HL-60/S4 (cell line): ENCODE data around the gene SEC14L6.

Experiments
- in situ Hi-C: fragments of 300-500 bp; cut with MboI; formaldehyde crosslinking; loops from 2 replicates; pipeline ENCODE4 v1.14.3; 2022; ENCODE audit warnings: low sequenced_read_pairs

SEC14L6 gene

DNA sequence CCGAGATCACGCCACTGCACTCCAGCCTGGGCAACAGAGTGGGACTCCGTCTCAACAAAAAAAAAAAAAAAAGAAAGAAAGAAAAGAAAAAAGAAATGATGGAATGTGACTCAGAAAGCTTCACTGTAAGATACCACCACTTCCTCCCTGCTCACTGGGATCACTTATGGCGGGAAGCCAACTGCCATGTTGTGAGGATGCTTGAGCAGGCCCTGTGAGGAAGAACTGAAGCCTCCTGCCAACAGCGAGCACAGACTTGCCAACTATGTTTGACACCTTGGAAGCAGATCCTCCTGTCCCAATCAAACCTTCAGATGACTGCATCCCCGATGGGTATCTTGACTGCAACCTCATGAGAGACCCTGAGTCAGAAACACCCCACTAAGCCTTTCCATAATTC is 8.3 kb downstream of the SEC14L6 start:
- in situ Hi-C loops, result no loop called here

DNA sequence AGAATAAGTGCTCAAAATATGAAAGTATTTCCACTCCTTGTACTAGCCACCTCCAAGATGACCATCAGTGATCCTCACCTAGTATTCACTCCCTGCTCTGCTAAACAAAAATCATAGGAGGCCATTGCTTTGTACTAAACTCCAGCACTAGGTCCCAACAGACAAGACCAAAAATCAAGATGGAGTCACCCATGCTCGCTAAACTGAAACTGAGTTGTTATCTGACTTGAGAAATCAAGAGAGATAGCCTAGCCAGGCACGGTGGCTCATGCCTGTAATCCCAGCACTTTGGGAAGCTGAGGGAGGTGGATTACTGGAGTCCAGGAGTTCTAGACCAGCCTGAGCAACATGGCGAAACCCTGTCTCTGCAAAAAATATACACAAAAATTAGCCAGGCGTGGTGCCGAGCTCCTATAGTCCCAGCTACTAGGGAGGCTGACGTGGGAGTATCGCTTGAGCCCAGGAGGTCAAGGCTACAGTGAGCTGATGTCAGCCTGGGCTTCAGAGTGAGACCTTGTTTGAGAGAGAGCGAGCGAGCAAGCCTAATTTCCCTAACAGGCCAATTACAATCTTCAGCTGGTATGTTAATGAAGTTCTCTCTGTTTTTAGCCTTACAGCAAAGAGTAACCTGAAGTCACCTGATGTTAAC is 9.3 kb downstream of the SEC14L6 start:
- in situ Hi-C loops, result no loop called here

DNA sequence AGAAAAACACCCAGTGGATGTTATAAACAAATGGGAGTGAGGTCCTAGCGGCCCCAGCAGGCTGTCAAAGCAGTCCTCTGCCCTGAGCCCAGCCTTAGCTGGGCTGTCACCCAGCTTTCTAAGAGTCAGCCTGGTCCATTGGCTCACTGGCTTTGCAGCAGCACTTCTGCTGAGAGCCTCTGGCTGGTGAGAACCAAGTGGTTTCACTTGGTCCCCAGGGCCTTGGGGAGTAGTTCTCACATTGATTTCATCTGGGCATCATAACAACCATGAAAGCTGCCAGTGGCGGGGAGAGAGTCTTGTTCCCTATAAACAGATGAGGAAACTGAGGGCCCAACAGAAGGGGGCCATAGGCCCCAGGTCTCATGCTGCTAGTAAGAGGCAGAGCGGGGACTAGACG is 11.4 kb downstream of the SEC14L6 start:
- in situ Hi-C loops, result no loop called here

DNA sequence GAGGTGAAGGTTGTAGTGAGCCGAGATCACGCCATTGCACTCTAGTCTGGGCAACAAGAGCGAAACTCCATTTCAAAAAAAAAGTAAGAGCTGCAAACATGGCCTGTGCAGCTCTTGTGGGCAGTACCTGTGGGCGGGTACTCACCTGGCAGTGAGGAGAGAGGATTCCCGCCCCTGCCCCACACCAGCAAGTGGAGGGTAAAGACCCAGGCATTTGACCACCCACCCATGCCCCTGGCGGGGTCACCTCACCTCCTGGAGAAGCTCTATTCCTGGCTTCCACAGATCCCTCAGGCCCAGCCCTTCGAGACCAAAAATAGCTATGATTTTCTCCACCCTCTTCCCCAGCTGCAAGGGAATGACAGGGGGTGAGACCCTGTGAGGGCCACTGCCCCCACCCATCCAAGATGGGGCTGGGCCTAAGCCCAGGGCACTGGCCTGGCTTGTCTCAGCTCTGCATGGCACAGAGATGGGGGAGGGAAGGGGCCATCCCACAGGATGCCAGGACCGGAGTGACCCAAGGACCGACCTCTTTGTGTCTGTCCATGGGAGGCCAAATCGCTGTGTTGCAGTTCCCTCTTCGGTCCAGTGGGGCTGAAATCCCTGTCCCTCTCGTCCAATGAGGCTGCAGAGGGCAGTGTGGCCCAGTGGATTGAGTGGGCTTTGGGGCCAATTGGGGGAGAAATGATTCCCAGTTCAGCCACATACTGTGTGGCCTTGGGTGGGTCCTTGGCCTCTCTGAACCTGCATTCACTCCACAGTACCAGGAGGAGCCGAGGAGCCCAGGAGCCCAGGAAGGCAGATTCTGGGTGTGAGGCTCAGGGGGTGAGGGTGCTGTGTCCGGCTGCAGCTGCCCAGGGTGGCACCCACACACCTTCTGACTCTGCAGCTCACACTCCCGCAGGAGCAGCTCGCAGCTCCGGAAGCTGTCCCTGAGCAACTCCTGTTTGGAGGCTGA is 14.6 kb downstream of the SEC14L6 start:
- in situ Hi-C loops, result no loop called here

DNA sequence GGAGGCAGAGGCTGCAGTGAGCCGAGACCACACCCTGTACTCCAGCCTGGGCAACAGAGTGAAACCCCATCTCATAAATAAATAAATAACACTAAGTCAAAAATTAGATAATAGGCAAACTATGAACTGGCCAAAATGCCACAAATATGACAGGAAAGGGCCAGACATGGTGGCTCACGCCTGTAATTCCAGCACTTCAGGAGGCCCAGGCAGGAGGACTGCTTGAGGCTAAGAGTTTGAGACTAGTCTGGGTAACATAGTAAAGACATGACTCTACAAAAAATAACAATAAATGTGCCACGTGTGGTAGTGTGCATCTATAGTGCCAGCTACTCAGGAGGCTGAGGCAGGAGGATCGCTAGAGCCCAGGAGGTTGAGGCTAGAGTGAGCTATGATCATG is 19.9 kb downstream of the SEC14L6 start:
- in situ Hi-C loops, result no loop called here

DNA sequence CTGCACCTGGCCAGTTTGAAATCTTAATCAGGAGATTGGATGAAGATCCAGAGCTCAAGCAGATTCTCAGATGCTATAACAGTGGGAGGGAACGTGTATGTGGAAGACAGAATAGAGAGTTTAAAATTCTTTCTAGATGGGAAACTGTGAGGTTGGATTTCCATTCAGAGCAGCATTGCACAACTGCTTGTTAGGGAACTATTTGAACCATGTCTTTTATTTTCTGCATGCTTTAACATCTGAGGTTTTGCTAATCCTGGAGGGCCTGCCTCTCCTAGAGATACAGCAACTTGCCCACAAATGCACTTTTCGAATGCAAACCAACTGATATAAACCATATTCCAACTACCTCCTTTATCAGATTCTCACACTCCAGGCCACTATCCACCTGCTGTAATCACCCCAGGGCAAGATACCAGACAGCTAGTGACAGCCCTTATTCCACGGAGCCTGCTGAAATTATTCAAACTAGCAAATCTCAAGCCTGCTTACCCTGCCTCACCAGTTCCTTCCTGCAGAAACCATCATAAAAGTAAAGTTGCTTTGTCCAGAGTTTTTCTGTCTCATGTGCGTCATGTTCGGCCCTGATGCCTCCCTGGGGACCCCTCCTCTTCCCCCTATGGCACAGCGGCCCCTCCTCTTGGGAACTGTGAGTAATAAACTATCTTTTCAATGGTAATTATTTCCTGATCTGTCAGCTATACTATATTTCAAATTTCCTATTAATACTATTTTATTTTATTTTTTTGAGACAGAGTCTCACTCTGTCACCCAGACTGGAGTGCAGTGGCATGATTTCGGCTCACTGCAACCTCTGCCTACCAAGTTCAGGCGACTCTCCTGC is 22.7 kb downstream of the SEC14L6 start:
- in situ Hi-C loops, result no loop called here

DNA sequence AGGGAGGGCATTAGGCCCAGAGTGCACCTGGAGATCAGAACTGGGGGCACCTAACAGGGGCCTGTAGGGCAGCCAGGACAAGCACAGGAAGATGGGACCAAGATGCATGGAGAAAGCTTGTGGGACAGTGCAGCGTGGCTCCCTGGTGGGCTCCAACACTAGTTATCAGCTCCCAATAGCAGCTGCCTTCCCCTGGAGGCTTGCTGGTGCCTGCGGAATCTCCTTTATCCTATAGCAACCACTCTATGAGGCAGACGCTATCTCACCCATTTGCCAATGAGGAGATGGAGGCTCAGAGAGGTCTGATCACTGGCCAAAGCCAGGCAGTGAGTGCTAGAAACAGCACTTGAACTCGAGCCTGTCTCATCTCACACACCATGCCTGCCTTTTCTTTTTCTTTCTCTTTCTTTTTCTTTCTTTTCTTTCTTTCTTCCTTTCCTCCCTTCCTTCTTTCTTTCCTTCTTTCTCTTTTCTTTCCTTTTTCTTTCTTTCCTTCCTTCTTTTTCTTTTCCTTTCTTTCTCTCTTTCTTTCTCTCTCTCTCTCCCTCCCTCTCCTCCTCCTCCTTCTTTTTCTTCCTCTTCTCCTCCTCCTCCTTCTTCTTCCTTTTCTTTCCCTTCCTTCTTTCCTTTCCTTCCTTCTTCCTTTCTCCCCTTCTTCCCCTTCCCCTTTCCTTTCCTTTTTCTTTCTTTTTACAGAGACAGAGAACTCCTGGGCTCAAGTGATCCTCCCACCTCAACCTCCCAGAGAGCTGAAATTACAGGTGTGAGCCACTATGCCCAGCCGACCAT is 25.0 kb downstream of the SEC14L6 start:
- in situ Hi-C loops, result no loop called here

DNA sequence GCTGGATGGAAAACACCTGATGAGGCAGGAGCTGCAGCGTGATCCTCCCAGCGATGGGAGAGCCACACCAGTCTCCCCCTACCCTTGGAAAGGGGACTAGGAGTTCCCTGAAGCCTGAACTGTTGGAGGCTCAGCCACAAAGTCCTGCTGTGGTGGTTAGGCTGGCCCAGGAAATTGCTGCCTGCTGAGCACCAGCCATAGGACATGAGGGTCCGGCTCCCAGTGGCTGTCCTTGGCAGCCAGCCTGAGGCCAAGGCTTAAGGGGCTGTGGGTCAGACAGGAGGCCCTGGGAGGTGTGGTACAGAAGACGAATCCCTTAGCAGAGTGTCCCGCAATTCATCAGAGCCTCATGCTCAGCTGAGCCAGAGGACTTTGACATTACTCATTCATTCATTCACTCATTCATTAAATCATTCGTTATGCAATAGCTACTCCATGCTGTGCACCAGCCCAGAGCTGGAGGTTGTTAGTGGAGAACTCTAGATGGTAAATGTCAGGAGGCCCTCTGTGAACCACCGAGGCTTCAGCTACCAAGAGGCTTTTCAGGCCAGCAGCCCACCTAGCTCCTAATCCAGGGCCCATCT is 26.6 kb downstream of the SEC14L6 start:
- in situ Hi-C loops, result no loop called here

DNA sequence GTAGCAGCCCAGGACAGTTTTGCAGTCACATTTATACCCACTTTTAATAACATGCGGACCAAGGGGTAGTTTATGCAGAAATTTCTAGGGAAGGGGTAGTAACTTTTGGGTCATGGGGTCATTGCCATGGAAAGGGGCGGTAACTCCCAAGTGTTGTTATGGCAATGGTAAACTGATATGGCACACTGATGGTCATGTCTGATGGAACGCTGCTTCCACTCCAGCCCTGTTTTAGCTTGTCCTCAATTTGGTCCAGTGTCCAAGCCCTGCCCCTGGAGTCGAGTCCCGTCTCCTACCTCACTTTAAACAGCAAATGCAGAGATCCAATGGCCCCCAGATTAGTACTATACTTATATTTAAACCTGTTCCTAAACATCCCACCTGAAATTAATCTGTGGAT is 29.8 kb downstream of the SEC14L6 start:
- in situ Hi-C loops, result no loop called here

DNA sequence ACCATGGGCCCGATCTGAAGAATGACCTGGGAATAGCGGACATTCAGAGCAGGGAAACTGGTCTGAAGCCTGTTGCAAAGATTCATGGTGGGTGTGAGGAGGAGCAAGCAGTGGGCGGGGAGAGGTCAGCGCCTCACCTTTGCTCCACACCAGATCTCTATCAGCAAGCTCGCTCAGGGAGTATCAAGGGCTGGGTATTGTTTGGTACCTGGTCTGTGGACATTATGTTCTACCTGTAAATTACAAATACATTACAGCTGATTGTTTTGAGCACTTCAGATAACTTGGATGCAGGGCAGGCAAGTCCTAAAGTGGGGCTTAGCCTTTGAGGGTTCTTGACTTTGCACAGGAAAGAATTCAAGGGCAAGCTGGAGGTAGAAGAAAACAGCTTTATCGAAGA is 30.3 kb downstream of the SEC14L6 start:
- in situ Hi-C loops, result no loop called here

DNA sequence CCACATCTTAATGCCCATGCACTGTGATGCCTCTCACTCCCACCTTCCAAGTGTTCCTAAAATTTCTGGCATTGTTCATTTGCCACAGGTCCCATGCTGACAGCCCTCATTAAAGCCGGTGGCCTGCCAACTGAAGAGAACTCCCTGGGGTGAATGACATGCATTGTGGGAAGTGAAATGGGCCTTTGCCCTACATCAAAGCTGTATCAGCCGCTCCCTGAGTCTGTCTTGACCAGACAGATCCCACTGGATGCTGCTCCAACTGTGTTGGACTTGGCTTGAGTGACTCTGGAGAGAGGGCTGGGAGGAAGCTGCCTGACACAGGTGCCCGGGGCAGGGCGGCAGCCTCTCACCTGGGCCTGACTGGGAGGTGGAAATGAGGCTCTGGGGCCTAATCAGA is 32.3 kb downstream of the SEC14L6 start:
- in situ Hi-C loops, result no loop called here

DNA sequence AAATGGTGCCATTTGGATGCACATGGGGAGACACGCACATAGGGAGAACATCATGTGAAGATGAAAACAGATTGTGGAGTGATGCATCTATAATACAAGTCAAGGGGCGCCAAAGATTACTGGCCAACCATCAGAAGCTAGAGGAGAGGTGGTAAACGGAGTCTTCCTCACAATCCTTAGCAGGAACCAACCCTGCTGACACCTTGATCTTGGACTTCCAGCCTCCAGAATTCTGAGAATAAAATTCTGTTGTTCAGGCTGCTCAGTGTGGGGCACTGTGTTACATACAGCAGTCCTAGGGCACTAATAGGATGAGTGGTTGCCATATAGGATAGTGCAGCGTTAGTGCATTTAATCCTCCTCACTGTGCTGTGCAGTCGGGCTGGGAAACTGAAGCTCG is 33.1 kb downstream of the SEC14L6 start:
- in situ Hi-C loops, result no loop called here

DNA sequence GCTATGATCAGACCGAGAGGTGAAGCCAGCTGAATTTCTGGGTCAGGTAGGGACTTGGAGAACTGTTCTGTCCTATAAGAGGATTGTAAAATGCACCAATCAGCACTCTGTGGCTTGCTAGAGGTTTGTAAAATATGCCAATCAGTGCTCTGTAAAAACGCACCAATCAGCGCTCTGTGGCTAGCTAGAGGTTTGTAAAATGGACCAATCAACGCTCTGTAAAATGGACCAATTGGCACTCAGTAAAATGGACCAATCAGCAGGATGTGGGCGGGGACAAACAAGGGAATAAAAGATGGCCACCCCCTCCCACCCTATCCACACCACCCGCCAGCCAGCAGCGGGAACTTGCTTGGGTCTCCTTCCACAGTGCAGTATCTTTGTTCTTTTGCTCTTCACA is 34.6 kb downstream of the SEC14L6 start:
- in situ Hi-C loops, result no loop called here

DNA sequence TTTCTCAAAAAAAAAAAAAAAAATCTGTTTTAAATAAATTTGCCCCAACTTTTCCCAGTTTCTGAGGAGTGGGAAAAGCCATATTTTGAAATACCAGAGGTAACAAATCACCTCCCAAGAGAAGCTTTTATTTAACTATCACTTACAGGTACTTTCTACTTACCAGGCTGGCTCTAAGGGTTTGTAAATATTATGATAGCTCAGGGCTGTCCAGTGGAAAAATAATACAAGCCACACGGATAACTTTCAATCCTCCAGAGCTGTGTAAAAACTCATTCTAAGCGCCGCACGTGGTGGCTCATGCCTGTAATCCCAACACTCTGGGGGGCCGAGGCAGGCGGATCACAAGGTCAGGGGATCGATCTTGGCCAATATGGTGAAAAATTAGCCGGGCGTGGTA is 35.4 kb downstream of the SEC14L6 start:
- in situ Hi-C loops, result no loop called here

DNA sequence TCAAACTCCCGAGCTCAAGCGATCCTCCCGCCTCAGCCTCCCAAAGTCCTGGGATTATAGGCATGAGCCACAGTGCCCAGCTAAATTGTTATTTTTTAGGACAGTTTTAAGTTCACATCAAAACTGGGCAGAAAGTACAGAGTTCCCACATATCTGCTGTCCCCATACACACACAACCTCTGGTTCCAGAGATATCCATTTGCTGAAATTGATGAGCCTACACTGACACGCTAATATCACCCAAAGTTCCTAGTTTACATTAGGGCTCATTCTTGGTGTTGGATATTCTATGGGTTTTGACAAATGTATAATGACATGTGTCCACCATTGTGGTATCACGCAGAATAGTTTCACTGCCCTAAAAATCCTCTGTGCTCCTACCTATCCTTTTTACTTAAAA is 38.3 kb downstream of the SEC14L6 start:
- in situ Hi-C loops, result no loop called here

DNA sequence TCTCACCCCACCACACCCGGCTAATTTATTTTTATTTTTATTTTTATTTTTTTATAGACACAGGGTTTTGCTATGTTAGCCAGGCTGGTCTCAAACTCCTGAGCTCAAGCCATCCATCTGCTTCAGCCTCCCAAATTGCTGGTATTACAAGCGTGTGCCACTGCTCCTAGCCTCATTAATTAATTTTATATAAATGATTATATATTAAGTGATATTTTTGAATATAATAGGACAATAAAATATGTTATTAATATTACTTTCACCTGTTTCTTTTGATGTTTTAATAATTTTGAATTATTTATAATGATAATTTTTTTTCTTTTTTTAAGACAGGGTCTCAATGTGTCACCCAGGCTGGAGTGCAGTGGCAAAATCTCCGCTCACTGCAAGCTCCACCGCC is 38.9 kb downstream of the SEC14L6 start:
- in situ Hi-C loops, result no loop called here

DNA sequence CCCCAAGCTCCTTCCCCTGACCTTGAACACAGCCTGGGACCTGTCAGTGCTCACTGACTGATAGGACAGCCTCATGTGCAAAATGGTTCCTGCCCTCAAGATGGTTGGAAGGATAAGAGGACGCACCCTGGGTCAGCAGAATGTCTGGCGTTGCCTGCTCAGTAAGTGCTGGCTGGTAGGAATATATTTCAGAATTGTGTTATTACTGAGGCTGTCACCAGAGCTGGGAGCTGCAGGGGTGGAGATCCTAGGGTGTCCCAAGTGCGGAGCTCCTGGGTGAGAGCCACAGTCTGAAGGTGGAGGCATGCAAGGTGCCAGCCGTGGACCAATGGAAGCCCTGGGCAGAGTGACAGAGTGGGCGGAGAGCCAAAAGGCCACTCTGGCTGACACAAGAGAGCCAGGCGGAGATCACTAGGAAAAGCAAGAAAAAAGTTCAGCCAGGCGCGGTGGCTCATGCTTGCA is 40.0 kb downstream of the SEC14L6 start:
- in situ Hi-C loops, result no loop called here

DNA sequence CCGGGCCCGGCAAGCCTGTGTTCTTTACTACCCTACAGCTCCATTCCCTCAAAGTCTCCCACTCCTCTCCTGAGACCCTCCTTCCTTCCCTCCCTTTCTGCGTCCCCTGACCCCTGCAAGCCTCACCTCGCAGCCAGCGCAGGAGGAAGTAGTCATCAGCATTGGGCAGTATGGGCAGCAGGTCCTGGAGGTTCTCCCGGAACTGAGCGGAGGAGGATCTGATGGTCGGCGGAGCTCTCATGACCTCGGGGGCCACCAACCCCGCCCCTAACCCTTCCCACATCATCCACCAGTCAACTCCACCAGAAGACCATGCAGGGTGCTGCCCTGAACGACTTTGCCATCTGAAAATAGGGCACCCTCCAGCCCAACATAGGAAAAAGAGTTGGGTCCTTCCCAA is 43.0 kb downstream of the SEC14L6 start:
- in situ Hi-C loops, result no loop called here

DNA sequence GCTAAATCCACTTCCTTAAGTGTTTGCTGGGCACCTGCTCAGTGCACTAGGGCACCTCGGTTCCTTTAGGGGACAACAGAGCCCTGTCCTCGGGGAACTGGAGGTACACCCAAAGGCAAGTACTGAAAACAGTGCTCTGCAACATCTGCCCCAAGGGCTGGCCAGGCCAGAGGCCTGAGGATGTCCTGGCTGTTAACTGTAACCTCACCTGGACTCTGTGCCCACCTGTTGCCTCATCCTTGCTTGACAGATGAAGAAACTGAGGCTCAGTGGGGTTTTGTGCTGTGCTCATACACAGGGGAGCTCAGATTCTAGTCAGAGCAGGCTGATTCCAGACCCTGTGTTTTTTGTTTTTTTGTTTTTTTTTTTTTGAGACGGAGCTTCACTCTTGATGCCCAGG is 43.6 kb downstream of the SEC14L6 start:
- in situ Hi-C loops, result no loop called here

DNA sequence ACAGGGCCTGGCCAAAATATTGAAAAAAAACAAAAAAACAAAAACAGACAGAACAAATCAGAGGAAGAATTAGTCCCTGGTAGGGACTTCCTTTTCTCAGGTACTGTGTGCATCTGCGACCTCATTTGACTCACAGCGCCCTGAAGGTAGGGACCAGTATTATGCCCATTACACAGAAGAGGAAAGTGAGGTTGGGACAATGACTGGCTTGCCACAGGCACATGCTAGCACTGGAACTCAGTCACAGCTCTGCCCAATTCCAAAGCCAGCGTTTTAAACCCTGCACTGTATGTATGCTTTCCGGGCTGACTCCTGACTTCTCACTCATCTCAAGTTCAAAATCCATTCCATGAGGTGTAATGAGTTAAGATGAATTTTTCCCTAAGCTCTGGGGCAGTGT is 44.4 kb downstream of the SEC14L6 start:
- in situ Hi-C loops, result no loop called here
